Common myeloid progenitor, CD34-positive (primary cell): Measurements from ENCODE around the gene CFAP206.
A peak's percentile ranks its signal among the peaks of the same experiment; 100 is the strongest.

Experiments used
- CTCF ChIA-PET: fragments of 350-600 bp; sonication (Branson Sonifier 250); formaldehyde crosslinking; loops from one replicate; lab custom pipeline; 2021; ENCODE audit warnings: antibody characterized with exemption; lab: Charles Lee
- POLR2A ChIA-PET: fragments of 350-600 bp; sonication (Branson Sonifier 250); formaldehyde crosslinking; loops from one replicate; lab custom pipeline; 2021; ENCODE audit warnings: antibody characterized with exemption; lab: Charles Lee
- DNase-seq, 3 donors: peaks; one replicate each; pipeline versions ENCODE4 v3.0.0 to v3.0.0-alpha.2; 2013
- H3K27ac ChIP-seq, 2 experiments: 1 replicate in 1 of 2; 2 replicates in 1 of 2; pipeline ENCODE4 v1.7.0; 2013; ENCODE audit warnings: inconsistent platforms in 2 of 2, low read length in 2 of 2, mild to moderate bottlenecking in 2 of 2, low read depth in 1 of 2, moderate library complexity in 1 of 2; ENCODE audit not compliant: severe bottlenecking in 2 of 2, insufficient read depth in 1 of 2, poor library complexity in 1 of 2
- H3K27me3 ChIP-seq, 5 experiments: replicated peaks in 2 of 5; 1 replicate in 3 of 5; 2 replicates in 2 of 5; pipeline versions ENCODE4 v1.6.1 to v1.7.0; 2013; ENCODE audit warnings: low read length in 4 of 5, mild to moderate bottlenecking in 2 of 5, moderate library complexity in 2 of 5, inconsistent platforms in 1 of 5; ENCODE audit not compliant: insufficient read depth in 5 of 5, control insufficient read depth in 4 of 5
- H3K36me3 ChIP-seq, 4 experiments: 1 replicate in 2 of 4; 2 replicates in 2 of 4; pipeline versions ENCODE4 v1.6.1 to v1.7.0; 2013; ENCODE audit warnings: low read length in 3 of 4, control low read depth in 1 of 4, mild to moderate bottlenecking in 1 of 4; ENCODE audit not compliant: control insufficient read depth in 4 of 4, insufficient read depth in 4 of 4
- H3K4me1 ChIP-seq, 4 experiments: 1 replicate in 3 of 4; 2 replicates in 1 of 4; pipeline versions ENCODE4 v1.6.1 to v1.7.1; 2013; ENCODE audit warnings: low read length in 3 of 4, mild to moderate bottlenecking in 3 of 4, control low read depth in 1 of 4, inconsistent platforms in 1 of 4, moderate library complexity in 1 of 4; ENCODE audit not compliant: control insufficient read depth in 4 of 4, insufficient read depth in 4 of 4; ENCODE audit errors: control extremely low read depth in 1 of 4
- H3K4me3 ChIP-seq, 7 experiments: 1 replicate in 4 of 7; 2 replicates in 3 of 7; pipeline versions ENCODE4 v1.5.1 to v1.7.0; 2013; ENCODE audit warnings: mild to moderate bottlenecking in 7 of 7, low read length in 6 of 7, moderate library complexity in 6 of 7, inconsistent platforms in 2 of 7, low read depth in 2 of 7, control low read depth in 1 of 7; ENCODE audit not compliant: insufficient read depth in 4 of 7, control insufficient read depth in 1 of 7; ENCODE audit errors: extremely low read depth in 1 of 7
- H3K9me3 ChIP-seq, 5 experiments: 1 replicate in 4 of 5; 2 replicates in 1 of 5; pipeline versions ENCODE4 v1.6.1 to v1.7.1; 2013; ENCODE audit warnings: low read length in 4 of 5, mild to moderate bottlenecking in 2 of 5, inconsistent platforms in 1 of 5, low read depth in 1 of 5, moderate library complexity in 1 of 5; ENCODE audit not compliant: control insufficient read depth in 4 of 5, insufficient read depth in 2 of 5; ENCODE audit errors: control extremely low read depth in 1 of 5
- WGBS: methylation state at CpG from one replicate; pipeline ENCODE4 v1.1.5; 2013; ENCODE audit not compliant: insufficient coverage; 5-methylcytosine and 5-hydroxymethylcytosine counted together

Gene CFAP206

GRCh38 chr6:87376643-87377042 is 31.1 kb upstream of the CFAP206 start:
- peaks cover 0 to 6% (median 0%) of the 10 kb centered on the region in 5 experiments for H3K9me3 ChIP-seq
- no peaks in the 10 kb centered on the region for H3K27me3 ChIP-seq
- H3K4me3 ChIP-seq = no peak overlapping the region
- POLR2A ChIA-PET = no interaction called here
- CTCF ChIA-PET = interaction anchor here (1.2 kb wide), 1 partner anchor 1495 kb away, joined by 3 read pairs; no protein-coding TSS in a partner anchor
- H3K27ac ChIP-seq = no peak overlapping the region
- WGBS = 100% methylated on average over 1 of the region's 2 CpGs
- no peaks in the 10 kb centered on the region for H3K36me3 ChIP-seq
- no peaks in the 10 kb centered on the region for H3K4me1 ChIP-seq
- no peak for DNase-seq

GRCh38 chr6:87378947-87379346 is 28.8 kb upstream of the CFAP206 start:
- POLR2A ChIA-PET = no interaction called here
- DNase-seq = no peak
- WGBS = 92% methylated on average over 3 of the region's 4 CpGs
- Histone ChIP-seq H3K4me3 (no peak overlapping the region), H3K9me3 (no peaks in the 10 kb centered on the region), H3K36me3 (no peaks in the 10 kb centered on the region), H3K4me1 (no peaks in the 10 kb centered on the region), H3K27me3 (no peaks in the 10 kb centered on the region), H3K27ac (no peak overlapping the region)
- CTCF ChIA-PET = no interaction called here

- Histone ChIP-seq H3K4me1 (no peaks in the 10 kb centered on the region), H3K36me3 (no peaks in the 10 kb centered on the region), H3K4me3 (no peak overlapping the region), H3K27ac (no peak overlapping the region), H3K27me3 (no peaks in the 10 kb centered on the region), H3K9me3 (no peaks in the 10 kb centered on the region)
- POLR2A ChIA-PET = no interaction called here
- no peak for DNase-seq
- 96% methylated on average over 4 of the region's 5 CpGs for WGBS
- CTCF ChIA-PET = interaction anchor here (1.8 kb wide), 1 partner anchor 10 kb away, joined by 4 read pairs; no protein-coding TSS in a partner anchor
Observed at GRCh38 chr6:87382861-87383260, 24.9 kb upstream of the CFAP206 start.

- no peaks in the 10 kb centered on the region for H3K4me1 ChIP-seq
- CTCF ChIA-PET = interaction anchor here (1.8 kb wide), 1 partner anchor 9 kb away, joined by 4 read pairs; no protein-coding TSS in a partner anchor
- no peak overlapping the region for H3K27ac ChIP-seq
- H3K36me3 ChIP-seq = no peaks in the 10 kb centered on the region
- no peak overlapping the region for H3K4me3 ChIP-seq
- H3K9me3 ChIP-seq = no peaks in the 10 kb centered on the region
- WGBS = 100% methylated on average over 1 of the region's 1 CpG
- POLR2A ChIA-PET = no interaction called here
- no peaks in the 10 kb centered on the region for H3K27me3 ChIP-seq
- no peak for DNase-seq
Observed at GRCh38 chr6:87384038-87384437, 23.7 kb upstream of the CFAP206 start.

GRCh38 chr6:87384449-87384848 is 23.3 kb upstream of the CFAP206 start:
- no peak for DNase-seq
- CTCF ChIA-PET = interaction anchor here (1.8 kb wide), 1 partner anchor 9 kb away, joined by 4 read pairs; no protein-coding TSS in a partner anchor
- POLR2A ChIA-PET = no interaction called here
- H3K27me3 ChIP-seq = no peaks in the 10 kb centered on the region
- H3K27ac ChIP-seq = no peak overlapping the region
- 100% methylated on average over 1 of the region's 3 CpGs for WGBS
- no peaks in the 10 kb centered on the region for H3K4me1 ChIP-seq
- H3K9me3 ChIP-seq = no peaks in the 10 kb centered on the region
- no peaks in the 10 kb centered on the region for H3K36me3 ChIP-seq
- H3K4me3 ChIP-seq = no peak overlapping the region

GRCh38 chr6:87391334-87391733 is 16.4 kb upstream of the CFAP206 start:
- Histone ChIP-seq H3K36me3 (no peaks in the 10 kb centered on the region), H3K27me3 (no peaks in the 10 kb centered on the region), H3K4me1 (no peaks in the 10 kb centered on the region), H3K4me3 (no peak overlapping the region), H3K9me3 (no peaks in the 10 kb centered on the region), H3K27ac (no peak overlapping the region)
- 67% methylated on average over 3 of the region's 3 CpGs for WGBS
- CTCF ChIA-PET = interaction anchor here (1.7 kb wide), 1 partner anchor 71 kb away, joined by 4 read pairs; no protein-coding TSS in a partner anchor
- POLR2A ChIA-PET = no interaction called here
- peak; percentile 24 to 39 (median 38) for DNase-seq

GRCh38 chr6:87393026-87393622 is 14.6 kb upstream of the CFAP206 start:
- ChIA-PET POLR2A (no interaction called here), CTCF (interaction anchor here (0.5 to 2.0 kb wide), 15 partner anchors 9 to 1483 kb away, joined by 3 to 8 read pairs (median 3); partner anchors contain the start of gene CFAP206)
- 0% methylated on average over 1 of the region's 2 CpGs for WGBS
- Histone ChIP-seq H3K27me3 (no peaks in the 10 kb centered on the region), H3K9me3 (no peaks in the 10 kb centered on the region), H3K36me3 (no peaks in the 10 kb centered on the region), H3K27ac (no peak overlapping the region), H3K4me1 (no peaks in the 10 kb centered on the region), H3K4me3 (no peak overlapping the region)
- peak; percentile 74 to 87 (median 86) for DNase-seq
